IPS-11a (cell line): ENCODE results near the gene HDAC9.

Experiments used
- H3K4me3 ChIP-seq: one replicate; pipeline ENCODE4 v1.5.1; 2013; ENCODE audit warnings: low read depth, low read length, control low read depth

HDAC9 gene

GRCh38 chr7:18495412-18496340 is at the start of gene HDAC9:
Gene HDAC9 (plus strand): TSS chr7:18495749. CDS start chr7:18496303, 554 bp downstream.
- H3K4me3 ChIP-seq = peak within 1 kb of the TSS; percentile 52

GRCh38 chr7:18445916-18446520 is 49.5 kb upstream of the HDAC9 start:
- no peak overlapping the region for H3K4me3 ChIP-seq

GRCh38 chr7:18450019-18450418 is 45.5 kb upstream of the HDAC9 start:
- H3K4me3 ChIP-seq = no peak overlapping the region

DNA sequence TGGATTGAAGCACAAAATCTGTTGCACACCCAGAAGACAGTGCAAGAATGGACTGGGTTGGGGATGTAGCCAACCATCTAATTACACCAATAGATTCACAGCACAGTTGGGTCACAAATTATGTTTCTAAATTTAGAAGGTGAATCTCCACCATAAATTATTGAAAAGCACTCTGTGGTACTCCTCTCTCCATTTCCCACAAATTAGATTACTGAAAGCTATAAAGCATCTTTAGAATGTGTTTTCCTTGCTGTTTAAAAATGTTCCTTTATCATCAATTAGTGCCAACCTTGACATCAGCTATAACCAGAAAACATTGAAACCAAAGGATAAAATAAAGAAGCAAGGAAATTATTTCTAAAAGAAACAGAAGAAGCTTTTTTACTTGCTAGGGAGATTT is 39.9 kb upstream of the HDAC9 start:
- H3K4me3 ChIP-seq = no peak overlapping the region

DNA sequence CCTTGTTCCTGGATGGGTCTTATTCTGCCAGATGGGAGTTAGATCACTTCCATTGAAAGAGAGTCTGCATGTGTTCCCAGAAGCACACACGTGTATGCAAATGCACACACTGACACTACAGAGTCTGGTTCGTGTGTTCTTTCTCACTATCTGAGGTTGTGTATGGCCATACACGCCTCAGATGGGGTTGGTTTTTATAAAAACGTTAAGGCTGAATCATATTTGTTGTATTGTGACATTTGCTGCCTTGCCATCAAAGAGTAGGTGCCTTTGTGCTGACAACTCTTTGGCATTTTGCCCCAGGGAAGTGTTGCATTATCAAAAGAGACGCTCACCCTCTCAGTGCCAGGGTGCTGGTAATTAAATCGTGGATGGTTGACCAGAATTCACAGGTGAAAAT is 37.7 kb upstream of the HDAC9 start:
- H3K4me3 ChIP-seq = no peak overlapping the region

GRCh38 chr7:18458830-18459229 is 36.7 kb upstream of the HDAC9 start:
- H3K4me3 ChIP-seq = no peak overlapping the region

GRCh38 chr7:18459484-18460245 is 35.9 kb upstream of the HDAC9 start:
- H3K4me3 ChIP-seq = no peak overlapping the region

DNA sequence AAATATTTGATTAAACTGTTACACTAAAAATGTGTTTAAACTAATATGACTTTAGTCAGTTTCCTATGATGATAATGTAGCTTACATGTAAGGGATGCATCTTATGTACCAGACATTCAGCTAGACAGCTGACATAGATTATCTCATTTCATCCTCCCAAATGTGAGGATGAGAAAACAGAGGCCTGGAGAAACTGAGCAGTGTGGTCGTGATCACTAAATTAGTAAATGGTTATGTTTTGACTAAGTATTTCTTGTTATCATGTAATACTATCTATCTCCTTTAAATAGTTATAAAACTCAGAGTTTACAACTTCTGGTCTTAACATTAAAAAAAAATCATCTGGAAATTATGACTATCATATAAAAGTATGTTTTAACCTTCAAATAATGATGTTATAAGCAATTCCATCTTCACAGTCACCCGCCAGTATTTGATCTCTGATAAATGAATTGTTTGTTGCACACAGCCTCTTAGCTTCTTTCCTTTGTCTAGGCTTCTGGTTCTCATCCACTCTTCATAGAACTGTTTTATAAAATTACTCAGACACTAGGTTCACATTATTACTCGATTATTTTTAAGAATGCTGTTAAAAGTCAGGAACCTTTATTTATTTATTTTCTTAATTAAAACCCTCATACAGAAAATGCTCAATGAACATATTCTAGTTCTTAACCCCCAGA is 33.6 kb upstream of the HDAC9 start:
- no peak overlapping the region for H3K4me3 ChIP-seq

- H3K4me3 ChIP-seq = no peak overlapping the region
These were observed 30.7 kb upstream of the HDAC9 start for GRCh38 chr7:18464830-18465229.

DNA sequence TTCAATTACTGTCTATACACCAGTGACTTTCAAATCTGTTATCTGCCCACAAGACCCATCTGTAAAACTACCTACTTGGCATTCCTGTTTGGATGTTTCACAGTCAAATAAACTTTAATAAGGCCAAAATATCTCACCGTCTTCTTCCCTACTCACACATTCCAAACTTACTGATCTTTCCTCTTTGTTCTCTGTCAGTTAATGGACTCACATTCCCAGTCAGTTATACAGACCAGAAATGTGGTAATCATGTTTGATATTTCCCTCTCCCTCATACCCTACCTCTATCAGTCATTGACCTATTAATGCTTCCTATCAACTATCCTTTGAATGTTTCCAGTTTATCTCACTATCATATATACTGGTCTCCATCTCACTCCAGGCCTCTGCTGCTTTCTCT is 28.5 kb upstream of the HDAC9 start:
- H3K4me3 ChIP-seq = no peak overlapping the region

- H3K4me3 ChIP-seq = no peak overlapping the region
These were observed 26.8 kb upstream of the HDAC9 start for GRCh38 chr7:18468795-18469194.

GRCh38 chr7:18469316-18469715 is 26.2 kb upstream of the HDAC9 start:
- no peak overlapping the region for H3K4me3 ChIP-seq

DNA sequence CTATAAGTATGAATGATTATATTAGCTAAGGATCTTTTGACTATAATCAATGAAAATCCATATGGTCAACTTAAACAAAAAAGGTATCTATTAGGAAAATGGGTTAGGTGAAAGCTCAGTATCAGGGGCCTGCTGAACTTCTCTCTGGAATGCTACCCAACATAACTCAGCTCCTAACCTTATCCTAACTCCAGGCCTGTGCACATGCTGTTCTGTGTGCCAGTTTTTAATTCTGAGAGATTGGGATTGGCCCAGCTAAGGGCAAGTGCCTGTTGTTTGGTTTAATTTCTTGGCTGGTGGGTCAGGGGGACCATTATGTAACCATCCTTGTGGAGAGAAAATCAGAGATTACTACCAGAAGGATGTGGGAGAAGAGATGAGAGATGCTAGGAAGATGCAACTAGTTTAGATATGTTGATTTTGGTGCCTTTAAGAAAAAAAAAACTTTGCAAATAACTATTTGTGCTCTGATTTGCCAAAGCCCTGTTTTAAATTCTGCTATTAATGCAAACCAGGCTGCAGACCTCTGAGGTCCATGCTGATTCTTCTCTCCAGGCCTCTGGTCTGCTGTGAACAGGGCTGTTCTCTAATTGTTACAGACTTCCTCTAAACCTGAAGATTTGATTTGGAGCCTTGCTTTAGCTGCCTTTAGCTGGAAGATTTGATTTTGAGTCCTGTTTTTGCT is 23.9 kb upstream of the HDAC9 start:
- no peak overlapping the region for H3K4me3 ChIP-seq

GRCh38 chr7:18472161-18472483 is 23.4 kb upstream of the HDAC9 start:
- H3K4me3 ChIP-seq = no peak overlapping the region

DNA sequence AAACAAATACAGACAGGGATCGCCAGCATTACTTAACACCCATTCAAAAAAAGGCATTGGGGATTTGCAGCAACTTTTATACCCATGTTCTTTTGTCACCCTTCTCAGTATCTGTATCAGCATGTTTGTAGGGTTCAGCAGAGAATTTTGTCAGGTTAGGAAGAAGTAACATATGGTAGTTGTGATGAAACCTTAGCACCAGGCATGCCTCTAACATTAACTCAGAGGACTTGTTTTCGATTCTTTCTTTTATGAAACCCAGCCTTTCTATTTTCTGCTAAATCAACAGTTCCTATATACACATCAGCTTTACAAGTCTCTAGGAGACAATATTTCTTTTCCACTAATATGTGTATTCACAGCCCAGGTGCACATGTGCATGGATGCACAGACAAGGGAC is 22.4 kb upstream of the HDAC9 start:
- H3K4me3 ChIP-seq = no peak overlapping the region

GRCh38 chr7:18474944-18475343 is 20.6 kb upstream of the HDAC9 start:
- H3K4me3 ChIP-seq = no peak overlapping the region

GRCh38 chr7:18475488-18475887 is 20.1 kb upstream of the HDAC9 start:
- H3K4me3 ChIP-seq = no peak overlapping the region

DNA sequence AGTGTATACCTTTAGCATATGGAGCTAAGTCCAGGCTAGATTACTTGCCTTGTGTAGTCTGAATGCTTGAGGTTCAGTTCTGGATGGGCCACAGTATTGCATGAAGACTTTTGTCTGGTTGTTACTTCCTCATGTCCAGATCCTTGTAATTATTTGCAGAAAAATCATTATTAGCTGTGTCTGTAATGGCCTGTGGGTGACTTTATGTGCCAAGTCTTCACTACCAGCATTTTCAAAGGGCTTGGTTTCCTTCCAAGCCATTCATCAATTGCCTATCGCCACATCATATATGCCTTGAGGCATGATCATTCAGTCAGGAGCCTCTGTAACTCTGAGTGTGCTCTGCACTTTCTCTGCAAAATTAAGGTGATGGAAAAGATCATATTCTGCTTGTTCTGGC is 13.8 kb upstream of the HDAC9 start:
- no peak overlapping the region for H3K4me3 ChIP-seq

DNA sequence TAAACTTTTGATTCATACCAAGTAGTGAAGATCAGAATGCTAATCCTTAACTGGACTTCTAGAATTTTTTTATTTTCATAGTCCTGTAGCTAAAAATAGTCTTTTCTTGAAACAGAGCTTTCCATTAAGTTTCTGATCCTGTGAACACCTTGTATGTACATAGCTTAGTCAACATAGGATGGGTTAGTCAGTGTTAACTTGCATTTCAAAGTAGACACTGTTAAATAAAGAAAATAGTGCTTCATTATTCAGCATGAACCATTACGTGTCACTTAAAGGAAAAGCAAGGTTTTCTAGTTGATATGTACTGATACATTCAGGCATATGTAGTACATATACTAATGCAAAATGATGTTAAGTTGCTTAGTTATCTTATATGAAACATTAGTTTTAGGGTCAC is 7.5 kb upstream of the HDAC9 start:
- no peak overlapping the region for H3K4me3 ChIP-seq

- H3K4me3 ChIP-seq = no peak overlapping the region
These were observed 5.9 kb upstream of the HDAC9 start for GRCh38 chr7:18489624-18490023.

DNA sequence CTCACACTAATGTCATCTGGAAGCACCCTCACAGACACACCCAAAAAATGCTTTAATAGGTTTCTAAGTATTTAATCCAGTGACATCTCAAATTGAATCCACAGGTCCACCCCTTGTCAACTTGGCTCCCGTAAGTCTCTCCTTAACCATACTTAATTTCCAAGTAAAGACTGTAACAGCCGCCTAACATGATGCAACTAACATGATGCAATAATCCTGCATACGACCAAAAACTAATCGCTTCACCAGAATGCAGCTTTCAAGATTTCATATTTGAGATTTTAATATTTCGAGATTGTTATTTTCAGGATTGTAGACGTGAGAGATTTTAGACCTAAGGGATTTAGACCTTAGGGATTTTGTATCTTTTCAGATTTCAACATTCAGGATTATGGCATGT is 3.7 kb upstream of the HDAC9 start:
- no peak overlapping the region for H3K4me3 ChIP-seq
